Prostate gland (tissue), 2 donors: ENCODE measurements around the gene DGKG.

Experiments
- CTCF ChIP-seq, 4 experiments: fragments of 200-600 bp in 2 of 4; fragments of 450-650 bp in 2 of 4; sonication (generic) in 2 of 4; IDR thresholded peaks; 1 replicate in 3 of 4; 2 replicates in 1 of 4; pipeline ENCODE4 v1.5.1; 2016 to 2019; ENCODE audit warnings: antibody characterized with exemption in 4 of 4, mild to moderate bottlenecking in 2 of 4, moderate library complexity in 2 of 4
- POLR2A ChIP-seq: fragments of 450-650 bp; IDR thresholded peaks from one replicate; pipeline ENCODE4 v1.6.1; 2016; ENCODE audit warnings: antibody characterized with exemption, mild to moderate bottlenecking
- POLR2AphosphoS5 ChIP-seq: sonication (generic); formaldehyde crosslinking; IDR thresholded peaks from one replicate; pipeline ENCODE4 v1.6.1; 2017; ENCODE audit warnings: antibody characterized with exemption

GRCh38 chr3:186189492-186189891 lies 172.5 kb downstream of the DGKG start:
- no peak for TF ChIP-seq POLR2AphosphoS5
- TF ChIP-seq CTCF (IDR thresholded peaks at IDR 0.05): no peak
- TF ChIP-seq POLR2A: no peak
